H9 (cell line): Measurements from ENCODE around the gene TBC1D20. TPM values are rescaled to one million over a fixed set of nuclear protein-coding genes. Genes with fewer than 3 reads are reported as not detected.

Source experiments
- DNase-seq: peaks from one replicate; pipeline ENCODE4 v3.0.0-alpha.2; 2017
- H2AFZ ChIP-seq: one replicate; pipeline ENCODE4 v1.6.1; 2013; ENCODE audit warnings: mild to moderate bottlenecking, low read length, control low read depth, moderate library complexity
- H2AK5ac ChIP-seq: 2 replicates; pipeline ENCODE4 v1.6.1; 2013; ENCODE audit warnings: low read length, control low read depth, mixed read lengths; ENCODE audit not compliant: insufficient read length
- H2BK120ac ChIP-seq: one replicate; pipeline ENCODE4 v1.6.1; 2013; ENCODE audit warnings: low read depth, mild to moderate bottlenecking, low read length, control low read depth, inconsistent platforms; ENCODE audit not compliant: poor library complexity, severe bottlenecking
- H2BK12ac ChIP-seq: 2 replicates; pipeline ENCODE4 v1.6.1; 2013; ENCODE audit warnings: low read length, control low read depth, mixed read lengths, low read depth; ENCODE audit not compliant: insufficient read length
- H2BK15ac ChIP-seq: 2 replicates; pipeline ENCODE4 v1.6.1; 2013; ENCODE audit warnings: low read depth, low read length, control low read depth
- H2BK20ac ChIP-seq: one replicate; pipeline ENCODE4 v1.6.1; 2013; ENCODE audit warnings: low read depth, mild to moderate bottlenecking, low read length, control low read depth, inconsistent platforms; ENCODE audit not compliant: poor library complexity, severe bottlenecking
- H2BK5ac ChIP-seq: 2 replicates; pipeline ENCODE4 v1.6.1; 2013; ENCODE audit warnings: low read length, control low read depth, mixed read lengths; ENCODE audit not compliant: insufficient read length
- H3K14ac ChIP-seq: 2 replicates; pipeline ENCODE4 v1.6.1; 2013; ENCODE audit warnings: low read length, control low read depth; ENCODE audit not compliant: insufficient read depth
- H3K18ac ChIP-seq: 2 replicates; pipeline ENCODE4 v1.6.1; 2013; ENCODE audit warnings: low read depth, mild to moderate bottlenecking, mixed read lengths, low read length, control low read depth; ENCODE audit not compliant: insufficient read length
- H3K23ac ChIP-seq: 2 replicates; pipeline ENCODE4 v1.6.1; 2013; ENCODE audit warnings: low read length, control low read depth, mixed read lengths, low read depth; ENCODE audit not compliant: insufficient read length
- H3K23me2 ChIP-seq: 2 replicates; pipeline ENCODE4 v1.6.1; 2013; ENCODE audit warnings: low read depth, mild to moderate bottlenecking, mixed read lengths, low read length, control low read depth; ENCODE audit not compliant: insufficient read length, poor library complexity, severe bottlenecking
- H3K27ac ChIP-seq: 2 replicates; pipeline ENCODE4 v1.5.1; 2013; ENCODE audit warnings: low read length, control low read depth, mixed read lengths, low read depth; ENCODE audit not compliant: insufficient read length
- H3K27me3 ChIP-seq: 2 replicates; pipeline ENCODE4 v1.6.1; 2013; ENCODE audit warnings: low read length, control low read depth, inconsistent platforms; ENCODE audit not compliant: insufficient read depth
- H3K4ac ChIP-seq: 2 replicates; pipeline ENCODE4 v1.6.1; 2013; ENCODE audit warnings: low read depth, mild to moderate bottlenecking, control low read depth, inconsistent platforms, low read length, moderate library complexity
- H3K4me1 ChIP-seq: 2 replicates; pipeline ENCODE4 v1.6.1; 2013; ENCODE audit warnings: low read length, control low read depth, inconsistent platforms; ENCODE audit not compliant: insufficient read depth
- H3K4me2 ChIP-seq: 2 replicates; pipeline ENCODE4 v1.6.1; 2013; ENCODE audit warnings: low read length, control low read depth, mixed read lengths; ENCODE audit not compliant: insufficient read length, insufficient read depth
- H3K56ac ChIP-seq: 2 replicates; pipeline ENCODE4 v1.6.1; 2013; ENCODE audit warnings: low read depth, mild to moderate bottlenecking, mixed read lengths, low read length, control low read depth; ENCODE audit not compliant: insufficient read length
- H3K79me1 ChIP-seq: 2 replicates; pipeline ENCODE4 v1.6.1; 2013; ENCODE audit warnings: low read depth, mild to moderate bottlenecking, moderate library complexity, low read length, control low read depth, inconsistent platforms; ENCODE audit not compliant: insufficient read depth, poor library complexity, severe bottlenecking
- H3K79me2 ChIP-seq: 2 replicates; pipeline ENCODE4 v1.6.1; 2013; ENCODE audit warnings: low read length, control low read depth, inconsistent platforms; ENCODE audit not compliant: insufficient read depth
- H3K9ac ChIP-seq: 2 replicates; pipeline ENCODE4 v1.6.1; 2013; ENCODE audit warnings: low read length, control low read depth, mixed read lengths; ENCODE audit not compliant: insufficient read length; ENCODE audit errors: extremely low read depth
- H3K9me3 ChIP-seq: one replicate; pipeline ENCODE4 v1.6.1; 2013; ENCODE audit warnings: low read depth, low read length, inconsistent platforms; ENCODE audit not compliant: control insufficient read depth
- H3T11ph ChIP-seq: one replicate; pipeline ENCODE4 v1.6.1; 2013; ENCODE audit warnings: mild to moderate bottlenecking, low read length, control low read depth, inconsistent platforms
- H4K20me1 ChIP-seq: one replicate; pipeline ENCODE4 v1.6.1; 2013; ENCODE audit not compliant: control insufficient read depth, insufficient read length, insufficient read depth
- H4K5ac ChIP-seq: 2 replicates; pipeline ENCODE4 v1.6.1; 2013; ENCODE audit warnings: low read depth, mild to moderate bottlenecking, mixed read lengths, low read length, control low read depth; ENCODE audit not compliant: insufficient read length
- H4K8ac ChIP-seq: replicated peaks from 2 replicates; pipeline ENCODE4 v1.6.1; 2013; ENCODE audit warnings: low read length, control low read depth, mixed read lengths, low read depth; ENCODE audit not compliant: insufficient read length
- H4K91ac ChIP-seq: 2 replicates; pipeline ENCODE4 v1.6.1; 2013; ENCODE audit warnings: low read depth, mild to moderate bottlenecking, moderate library complexity, mixed read lengths, low read length, control low read depth; ENCODE audit not compliant: insufficient read length
- H3K27ac Mint-ChIP-seq, 3 experiments: 2 replicates in 2 of 3; 3 replicates in 1 of 3; pipeline ENCODE4 v1.8.0; 2020 to 2021; ENCODE audit warnings: mixed read lengths in 3 of 3, mild to moderate bottlenecking in 1 of 3, moderate library complexity in 1 of 3
- H3K27me3 Mint-ChIP-seq: 2 replicates; pipeline ENCODE4 v1.8.0; 2021; ENCODE audit warnings: low read depth, mild to moderate bottlenecking, moderate library complexity, mixed read lengths
- H3K36me3 Mint-ChIP-seq, 3 experiments: 2 replicates in 2 of 3; 3 replicates in 1 of 3; pipeline ENCODE4 v1.8.0; 2020 to 2021; ENCODE audit warnings: low read depth in 3 of 3, mixed read lengths in 3 of 3; ENCODE audit not compliant: insufficient read depth in 1 of 3
- H3K4me1 Mint-ChIP-seq, 2 experiments: 2 replicates each; pipeline ENCODE4 v1.8.0; 2020; ENCODE audit warnings: mixed read lengths in 2 of 2
- H3K4me3 Mint-ChIP-seq, 2 experiments: 2 replicates in 1 of 2; 3 replicates in 1 of 2; pipeline ENCODE4 v1.8.0; 2020 to 2021; ENCODE audit warnings: mild to moderate bottlenecking in 2 of 2, mixed read lengths in 2 of 2, moderate library complexity in 1 of 2
- H3K9me3 Mint-ChIP-seq, 2 experiments: 2 replicates in 1 of 2; 3 replicates in 1 of 2; pipeline ENCODE4 v1.8.0; 2020; ENCODE audit warnings: mild to moderate bottlenecking in 2 of 2, mixed read lengths in 2 of 2, moderate library complexity in 1 of 2
- WGBS: extraction: QIAGEN DNeasy Blood & Tissue Kit; methylation state at CpG from one replicate; pipeline ENCODE4 v1.1.7; 2013; ENCODE audit warnings: missing lambda C conversion rate, low lambda C conversion rate, mixed read lengths; ENCODE audit not compliant: insufficient read length; ENCODE audit errors: extremely low coverage; 5-methylcytosine and 5-hydroxymethylcytosine counted together
- total RNA-seq: library from RNA; stranded (reverse); gene quantifications from 2 replicates; pipeline ENCODE4 v1.2.1, GENCODE V29; 2021
- TF ChIP-seq, protein P1 (sequence below): fragments of 200-600 bp; sonication (generic); conservative IDR thresholded peaks from 3 replicates; pipeline ENCODE4 v1.8.0; 2021; ENCODE audit warnings: antibody characterized with exemption, mild to moderate bottlenecking

The TBC1D20 gene
- total RNA-seq, 1 experiment from 2014 or later, result 17.9 TPM

- Histone ChIP-seq H3K9me3 (no peaks in the 10 kb centered on the region), H3K56ac (no peak overlapping the region), H2BK20ac (no peak overlapping the region), H3K14ac (no peak overlapping the region), H2BK120ac (no peak overlapping the region), H3K27me3 (no peaks in the 10 kb centered on the region), H2BK15ac (no peak overlapping the region), H3K23ac (no peak overlapping the region), H3K18ac (no peak overlapping the region), H2AK5ac (no peak overlapping the region), H2AFZ (no peak overlapping the region), H4K91ac (no peak overlapping the region), H2BK5ac (no peak overlapping the region), H3K4me1 (no peaks in the 10 kb centered on the region), H3K9ac (no peak overlapping the region), H2BK12ac (no peak overlapping the region), H3K27ac (no peak overlapping the region), H4K20me1 (no peaks in the 10 kb centered on the region), H4K8ac (no peak overlapping the region), H3K79me2 (no peaks in the 10 kb centered on the region), H3K23me2 (no peaks in the 10 kb centered on the region), H4K5ac (no peak overlapping the region), H3K4ac (no peak overlapping the region), H3T11ph (no peak overlapping the region), H3K4me2 (no peak overlapping the region), H3K79me1 (peaks cover 4% of the 10 kb centered on the region)
- H3K27ac Mint-ChIP-seq, result no peak overlapping the region
- H3K4me1 Mint-ChIP-seq, result no peaks in the 10 kb centered on the region
- peaks cover 39 to 88% (median 68%) of the 10 kb centered on the region in 3 experiments for H3K36me3 Mint-ChIP-seq
- H3K27me3 Mint-ChIP-seq, result no peaks in the 10 kb centered on the region
- no peaks in the 10 kb centered on the region for H3K9me3 Mint-ChIP-seq
- DNase-seq, result no peak
- TF ChIP-seq, protein P1, sequence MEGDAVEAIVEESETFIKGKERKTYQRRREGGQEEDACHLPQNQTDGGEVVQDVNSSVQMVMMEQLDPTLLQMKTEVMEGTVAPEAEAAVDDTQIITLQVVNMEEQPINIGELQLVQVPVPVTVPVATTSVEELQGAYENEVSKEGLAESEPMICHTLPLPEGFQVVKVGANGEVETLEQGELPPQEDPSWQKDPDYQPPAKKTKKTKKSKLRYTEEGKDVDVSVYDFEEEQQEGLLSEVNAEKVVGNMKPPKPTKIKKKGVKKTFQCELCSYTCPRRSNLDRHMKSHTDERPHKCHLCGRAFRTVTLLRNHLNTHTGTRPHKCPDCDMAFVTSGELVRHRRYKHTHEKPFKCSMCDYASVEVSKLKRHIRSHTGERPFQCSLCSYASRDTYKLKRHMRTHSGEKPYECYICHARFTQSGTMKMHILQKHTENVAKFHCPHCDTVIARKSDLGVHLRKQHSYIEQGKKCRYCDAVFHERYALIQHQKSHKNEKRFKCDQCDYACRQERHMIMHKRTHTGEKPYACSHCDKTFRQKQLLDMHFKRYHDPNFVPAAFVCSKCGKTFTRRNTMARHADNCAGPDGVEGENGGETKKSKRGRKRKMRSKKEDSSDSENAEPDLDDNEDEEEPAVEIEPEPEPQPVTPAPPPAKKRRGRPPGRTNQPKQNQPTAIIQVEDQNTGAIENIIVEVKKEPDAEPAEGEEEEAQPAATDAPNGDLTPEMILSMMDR, result no peak
- no peak overlapping the region for H3K4me3 Mint-ChIP-seq
- no CpG with 5 or more reads among the region's 1 CpG for WGBS
Measured at GRCh38 chr20:481167-481566, 18.8 kb upstream of the TBC1D20 start.
